ENCODE results near the gene ZSCAN9. TPM values are rescaled to one million over a fixed set of nuclear protein-coding genes. Genes with fewer than 3 reads are reported as not detected.

ZSCAN9 gene
- total RNA-seq, 6 experiments from 2014 or later = 7.5 to 10.3 (median 8.9) TPM

DNA sequence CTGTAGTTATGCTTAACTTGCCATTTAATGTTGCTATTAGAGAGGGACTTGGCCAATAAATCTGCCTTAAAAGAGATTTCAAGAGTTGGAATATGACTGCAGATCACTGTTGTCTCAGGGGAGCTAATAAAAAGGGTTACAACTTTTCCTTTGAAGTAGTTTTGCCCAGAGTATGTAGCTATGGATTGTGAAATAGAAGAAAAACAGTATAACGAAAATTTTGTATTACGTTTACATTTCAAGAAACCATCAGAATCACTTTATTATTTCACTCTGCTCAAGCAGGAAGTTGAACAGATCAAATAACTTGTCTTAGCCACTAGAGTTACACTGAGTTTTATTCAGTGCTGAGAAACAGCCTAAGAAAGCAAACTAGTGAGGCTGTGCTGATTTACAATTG, 38.8 kb downstream of the ZSCAN9 start:
- no peak overlapping the region for H3K4me3 Mint-ChIP-seq
- DNase-seq = no peak

DNA sequence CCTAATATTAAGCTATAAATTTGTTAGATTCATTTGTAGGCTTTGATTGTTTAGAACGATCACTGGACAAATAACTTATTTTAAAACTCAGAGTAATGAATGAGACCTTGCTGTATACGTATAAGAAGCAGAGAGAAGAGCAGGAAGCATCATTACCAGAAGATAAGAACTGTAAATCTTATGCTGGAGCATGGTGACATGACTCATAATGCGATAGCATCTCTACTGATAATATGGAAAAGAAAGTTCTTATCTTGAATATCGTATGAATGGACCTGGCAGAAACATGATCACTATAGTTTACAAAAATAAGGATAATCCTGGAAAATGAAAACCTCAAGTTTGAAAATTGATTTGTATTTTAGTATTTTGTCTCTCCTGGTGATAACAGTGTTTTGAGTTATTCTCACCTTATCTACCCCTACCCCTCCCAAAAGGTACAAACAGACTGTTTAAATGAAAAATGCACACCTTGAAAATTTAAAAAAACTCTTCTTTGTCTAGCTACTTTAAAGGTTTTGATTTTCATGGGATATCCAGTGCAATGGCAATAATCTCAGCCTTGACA, 39.8 kb downstream of the ZSCAN9 start:
- no peak for DNase-seq
- Mint-ChIP-seq H3K27ac (no peak overlapping the region), H3K27me3 (ENCODE audit: insufficient read depth) (no peaks in the 10 kb centered on the region), H3K4me1 (ENCODE audit: low read depth) (peaks cover 28% of the 10 kb centered on the region), H3K36me3 (ENCODE audit: low read depth) (peaks cover 6% of the 10 kb centered on the region; the same call in 1 of the 2 replicates), H3K4me3 (no peak overlapping the region; the same call in 1 of the 2 replicates), H3K9me3 (no peaks in the 10 kb centered on the region)
- TF ChIP-seq, protein P1, sequence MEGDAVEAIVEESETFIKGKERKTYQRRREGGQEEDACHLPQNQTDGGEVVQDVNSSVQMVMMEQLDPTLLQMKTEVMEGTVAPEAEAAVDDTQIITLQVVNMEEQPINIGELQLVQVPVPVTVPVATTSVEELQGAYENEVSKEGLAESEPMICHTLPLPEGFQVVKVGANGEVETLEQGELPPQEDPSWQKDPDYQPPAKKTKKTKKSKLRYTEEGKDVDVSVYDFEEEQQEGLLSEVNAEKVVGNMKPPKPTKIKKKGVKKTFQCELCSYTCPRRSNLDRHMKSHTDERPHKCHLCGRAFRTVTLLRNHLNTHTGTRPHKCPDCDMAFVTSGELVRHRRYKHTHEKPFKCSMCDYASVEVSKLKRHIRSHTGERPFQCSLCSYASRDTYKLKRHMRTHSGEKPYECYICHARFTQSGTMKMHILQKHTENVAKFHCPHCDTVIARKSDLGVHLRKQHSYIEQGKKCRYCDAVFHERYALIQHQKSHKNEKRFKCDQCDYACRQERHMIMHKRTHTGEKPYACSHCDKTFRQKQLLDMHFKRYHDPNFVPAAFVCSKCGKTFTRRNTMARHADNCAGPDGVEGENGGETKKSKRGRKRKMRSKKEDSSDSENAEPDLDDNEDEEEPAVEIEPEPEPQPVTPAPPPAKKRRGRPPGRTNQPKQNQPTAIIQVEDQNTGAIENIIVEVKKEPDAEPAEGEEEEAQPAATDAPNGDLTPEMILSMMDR (IDR thresholded peaks at IDR 0.05) = no peak

More for the DNA sequence above, 38.8 kb downstream of the ZSCAN9 start:
- no peaks in the 10 kb centered on the region for H3K27me3 Mint-ChIP-seq (ENCODE audit: insufficient read depth)
- peaks cover 19% of the 10 kb centered on the region for H3K4me1 Mint-ChIP-seq (ENCODE audit: low read depth)
- TF ChIP-seq, protein P1 (IDR thresholded peaks at IDR 0.05) = no peak
- H3K36me3 Mint-ChIP-seq (ENCODE audit: low read depth) = no peaks in the 10 kb centered on the region
- H3K27ac Mint-ChIP-seq = no peak overlapping the region
- no peaks in the 10 kb centered on the region for H3K9me3 Mint-ChIP-seq

- no peak overlapping the region for H3K4me3 Mint-ChIP-seq
- H3K9me3 Mint-ChIP-seq = no peaks in the 10 kb centered on the region
- H3K27me3 Mint-ChIP-seq (ENCODE audit: insufficient read depth) = no peaks in the 10 kb centered on the region
- DNase-seq = no peak
- TF ChIP-seq, protein P1 (IDR thresholded peaks at IDR 0.05) = no peak
- H3K27ac Mint-ChIP-seq = no peak overlapping the region
- peaks cover 39% of the 10 kb centered on the region for H3K4me1 Mint-ChIP-seq (ENCODE audit: low read depth)
- H3K36me3 Mint-ChIP-seq (ENCODE audit: low read depth) = peaks cover 20% of the 10 kb centered on the region
Measured at GRCh38 chr6:28266563-28266961, 41.5 kb downstream of the ZSCAN9 start.

GRCh38 chr6:28266962-28267694, 42.1 kb downstream of the ZSCAN9 start, which contains the start of gene ZSCAN26:
TSS of gene ZSCAN26 (plus strand) at chr6:28267143. CDS start at chr6:28271920, 4,777 bp downstream.
- no peak within 1 kb of the TSS for H3K27ac Mint-ChIP-seq
- TF ChIP-seq, protein P1 (IDR thresholded peaks at IDR 0.05) = no peak

DNA sequence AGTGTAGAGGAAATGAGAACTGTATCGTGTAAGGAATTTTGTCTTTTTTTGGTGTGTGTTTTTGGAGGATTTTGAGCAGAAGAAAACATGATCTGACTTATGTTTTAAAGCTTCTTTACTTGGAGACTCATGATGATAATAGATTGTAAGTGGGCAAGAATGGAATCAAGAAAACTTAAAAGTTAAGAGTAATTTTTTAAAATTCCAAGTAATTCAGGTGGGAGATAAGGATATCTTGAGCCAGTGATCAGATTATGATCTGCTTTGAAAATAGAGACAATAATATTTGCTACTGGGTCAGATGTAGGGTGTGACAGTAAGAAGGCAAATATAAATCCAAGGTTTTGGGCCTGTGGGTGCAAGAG, 42.6 kb downstream of the ZSCAN9 start:
- Mint-ChIP-seq H3K27ac (no peak overlapping the region), H3K4me1 (ENCODE audit: low read depth) (peaks cover 39% of the 10 kb centered on the region), H3K36me3 (ENCODE audit: low read depth) (peaks cover 30% of the 10 kb centered on the region), H3K9me3 (no peaks in the 10 kb centered on the region), H3K4me3 (no peak overlapping the region), H3K27me3 (ENCODE audit: insufficient read depth) (no peaks in the 10 kb centered on the region)
- TF ChIP-seq, protein P1 (IDR thresholded peaks at IDR 0.05) = no peak
- no peak for DNase-seq

More at GRCh38 chr6:28266962-28267694, 42.1 kb downstream of the ZSCAN9 start, which contains the start of gene ZSCAN26:
- no peaks in the 10 kb centered on the region for H3K27me3 Mint-ChIP-seq (ENCODE audit: insufficient read depth)
- H3K4me3 Mint-ChIP-seq = no peak within 1 kb of the TSS
- peak; percentile 84 for DNase-seq
- no peaks in the 10 kb centered on the region for H3K9me3 Mint-ChIP-seq
- peaks cover 24% of the 10 kb centered on the region for H3K36me3 Mint-ChIP-seq (ENCODE audit: low read depth)
- H3K4me1 Mint-ChIP-seq (ENCODE audit: low read depth) = peaks cover 39% of the 10 kb centered on the region

Measured in HFFc6 (cell line).